ENCODE results near the gene CELF4. TPM values are rescaled to one million over a fixed set of nuclear protein-coding genes. Genes with fewer than 3 reads are reported as not detected.

CELF4 gene
- total and polyA plus RNA-seq, 2 of the 4 experiments (the other 2 are of a cell fraction), result not detected

GRCh38 chr18:37428288-37428974 lies 137.2 kb downstream of the CELF4 start:
- BruUV-seq (replicated peaks), result no TSS peak
- H3K27me3 ChIP-seq (ENCODE audit: control insufficient read depth, insufficient read depth, low read length), result peaks cover 9% of the 10 kb centered on the region
- H4K8ac ChIP-seq (ENCODE audit: low read depth in 2 of 2, low read length in 2 of 2), result no peak overlapping the region
- H2BK15ac ChIP-seq (ENCODE audit: low read depth, low read length), result no peak overlapping the region
- no peak overlapping the region for H3K27ac ChIP-seq (ENCODE audit: insufficient read depth, low read length)
- H2BK5ac ChIP-seq (ENCODE audit: low read depth, low read length, poor library complexity, severe bottlenecking), result no peak overlapping the region
- H3K9me1 ChIP-seq (ENCODE audit: insufficient read depth, low read length), result no peaks in the 10 kb centered on the region
- 71% methylated on average over 4 of the region's 7 CpGs; no CpG with 5 or more reads in 1 of the 2 experiments for WGBS, 2 experiments (ENCODE audit: extremely low coverage in 2 of 2, insufficient read length in 1 of 2)
- H4K5ac ChIP-seq (ENCODE audit: low read depth, low read length), result no peak overlapping the region
- in situ Hi-C loops (cut with MboI; ENCODE audit: low sequenced_read_pairs), result no loop called here
- no peaks in the 10 kb centered on the region for H4K20me1 ChIP-seq (ENCODE audit: insufficient read depth, low read length)
- H2AK5ac ChIP-seq (ENCODE audit: low read depth, low read length), result no peak overlapping the region
- H3K9ac ChIP-seq (ENCODE audit: low read depth, low read length), result no peak overlapping the region
- no peaks in the 10 kb centered on the region for H3K36me3 ChIP-seq (ENCODE audit: control insufficient read depth, insufficient read depth, low read length)
- H3K4me2 ChIP-seq (ENCODE audit: low read depth, low read length), result no peak overlapping the region
- no peak overlapping the region for H3K14ac ChIP-seq (replicated peaks; ENCODE audit: low read depth, low read length)
- H2BK120ac ChIP-seq (ENCODE audit: low read depth, low read length), result no peak overlapping the region
- no peak overlapping the region for H2BK20ac ChIP-seq (ENCODE audit: low read depth, low read length)
- H2AFZ ChIP-seq (replicated peaks; ENCODE audit: low read length, poor library complexity), result no peak overlapping the region
- H2AK9ac ChIP-seq (replicated peaks; ENCODE audit: low read depth, low read length, poor library complexity), result no peak overlapping the region
- no peak overlapping the region for H3K56ac ChIP-seq (ENCODE audit: extremely low read depth, insufficient read depth, low read length)
- H3K4ac ChIP-seq (ENCODE audit: low read depth, low read length), result no peak overlapping the region
- H4K91ac ChIP-seq (ENCODE audit: insufficient read depth, low read depth, low read length), result no peak overlapping the region
- TF ChIP-seq RAD21 (IDR thresholded peaks at IDR 0.05; ENCODE audit: low read length), result no peak
- TF ChIP-seq MXI1 (IDR thresholded peaks at IDR 0.05; ENCODE audit: borderline replicate concordance, low read depth, low read length), result no peak
- TF ChIP-seq MAZ (IDR thresholded peaks at IDR 0.05; ENCODE audit: borderline replicate concordance, low read depth, low read length), result no peak
- no peak for TF ChIP-seq CEBPB (IDR thresholded peaks at IDR 0.05; ENCODE audit: low read depth, low read length)
- TF ChIP-seq USF2 (IDR thresholded peaks at IDR 0.05; ENCODE audit: low read depth, low read length), result no peak
- no peak for TF ChIP-seq FOS (IDR thresholded peaks at IDR 0.05; ENCODE audit: low read depth, low read length)
- TF ChIP-seq NFE2L2 (IDR thresholded peaks at IDR 0.05; ENCODE audit: low read depth, low read length), result no peak
- no peak for TF ChIP-seq CHD1 (IDR thresholded peaks at IDR 0.05; ENCODE audit: low read depth, low read length)
- no peak for TF ChIP-seq SMC3 (IDR thresholded peaks at IDR 0.05; ENCODE audit: low read depth, low read length)
- no peak for TF ChIP-seq POLR2A (IDR thresholded peaks at IDR 0.05; ENCODE audit: low read depth, low read length)
- no peak for TF ChIP-seq RFX5 (IDR thresholded peaks at IDR 0.05; ENCODE audit: low read depth, low read length)
- TF ChIP-seq CTCF (conservative IDR thresholded peaks at IDR 0.05; ENCODE audit: low read depth, low read length), result no peak
- no peak for TF ChIP-seq BHLHE40 (IDR thresholded peaks at IDR 0.05; ENCODE audit: low read depth, low read length)
- TF ChIP-seq ELK1 (IDR thresholded peaks at IDR 0.05; ENCODE audit: borderline replicate concordance, low read depth, low read length), result no peak
- ATAC-seq (ENCODE audit: low read depth), result no peak
- H3K9me3 ChIP-seq (ENCODE audit: control insufficient read depth, insufficient read depth, low read length), result no peaks in the 10 kb centered on the region
- dilution Hi-C loops (cut with HindIII; ENCODE audit: low sequenced_read_pairs, unreplicated experiment), result no loop called here
- no peak overlapping the region for H3K23ac ChIP-seq (ENCODE audit: low read depth, low read length)
- H3K79me1 ChIP-seq (ENCODE audit: low read depth in 1 of 2, low read length in 2 of 2), result no peaks in the 10 kb centered on the region
- no peak overlapping the region for H3K4me3 ChIP-seq (ENCODE audit: insufficient read depth, low read depth, low read length)
- ChIA-PET CTCF (no interaction called here), POLR2A (ENCODE audit: unreplicated experiment) (no interaction called here)
- intact Hi-C loops (cut with micrococcal nuclease), result no loop called here
- H3K4me1 ChIP-seq (ENCODE audit: control insufficient read depth, insufficient read depth, low read length), result no peaks in the 10 kb centered on the region
- no peak for DNase-seq
- H3K18ac ChIP-seq (ENCODE audit: low read depth, low read length), result no peak overlapping the region
